Muscle layer of duodenum (tissue), 2 donors: ENCODE data around the gene LPXN.

Experiments
- H3K27ac ChIP-seq: one replicate; pipeline ENCODE4 v1.7.0; 2013; ENCODE audit warnings: mild to moderate bottlenecking, low read length
- H3K27me3 ChIP-seq: one replicate; pipeline ENCODE4 v1.7.0; 2013; ENCODE audit warnings: low read depth, mild to moderate bottlenecking, control low read depth, low read length
- H3K36me3 ChIP-seq, 2 donors: one replicate each; pipeline ENCODE4 v1.7.0; 2013; ENCODE audit warnings: low read length in 2 of 2, control low read depth in 1 of 2, mild to moderate bottlenecking in 1 of 2; ENCODE audit not compliant: insufficient read depth in 2 of 2, control insufficient read depth in 1 of 2
- H3K4me1 ChIP-seq, 2 donors: one replicate each; pipeline ENCODE4 v1.7.0; 2013; ENCODE audit warnings: low read length in 2 of 2, mild to moderate bottlenecking in 2 of 2, control low read depth in 1 of 2, moderate library complexity in 1 of 2; ENCODE audit not compliant: insufficient read depth in 2 of 2, control insufficient read depth in 1 of 2
- H3K4me3 ChIP-seq, 2 donors: one replicate each; pipeline ENCODE4 v1.7.0; 2013; ENCODE audit warnings: low read length in 2 of 2, low read depth in 1 of 2, mild to moderate bottlenecking in 1 of 2
- H3K9me3 ChIP-seq, 2 donors: one replicate each; pipeline ENCODE4 v1.7.0; 2013; ENCODE audit warnings: low read length in 2 of 2, control low read depth in 1 of 2, mild to moderate bottlenecking in 1 of 2; ENCODE audit not compliant: control insufficient read depth in 1 of 2
- donor health status: healthy.

The LPXN gene

GRCh38 chr11:58495906-58496305 lies 79.8 kb downstream of the LPXN start:
- no peak overlapping the region for H3K27ac ChIP-seq
- no peaks in the 10 kb centered on the region for H3K36me3 ChIP-seq
- no peak overlapping the region for H3K4me3 ChIP-seq
- H3K4me1 ChIP-seq = no peaks in the 10 kb centered on the region
- H3K9me3 ChIP-seq = no peaks in the 10 kb centered on the region
- no peaks in the 10 kb centered on the region for H3K27me3 ChIP-seq

GRCh38 chr11:58494101-58494500 lies 81.6 kb downstream of the LPXN start:
- no peak overlapping the region for H3K27ac ChIP-seq

GRCh38 chr11:58493676-58494075 lies 82.0 kb downstream of the LPXN start:
- Histone ChIP-seq H3K27me3 (no peaks in the 10 kb centered on the region), H3K36me3 (no peaks in the 10 kb centered on the region), H3K4me3 (no peak overlapping the region), H3K9me3 (no peaks in the 10 kb centered on the region), H3K27ac (no peak overlapping the region), H3K4me1 (no peaks in the 10 kb centered on the region)

More at GRCh38 chr11:58494101-58494500, 81.6 kb downstream of the LPXN start:
- Histone ChIP-seq H3K36me3 (no peaks in the 10 kb centered on the region), H3K4me1 (no peaks in the 10 kb centered on the region), H3K4me3 (no peak overlapping the region), H3K9me3 (no peaks in the 10 kb centered on the region), H3K27me3 (no peaks in the 10 kb centered on the region)

GRCh38 chr11:58490827-58491226 lies 84.8 kb downstream of the LPXN start:
- Histone ChIP-seq H3K27me3 (no peaks in the 10 kb centered on the region), H3K27ac (no peak overlapping the region), H3K4me3 (no peak overlapping the region), H3K9me3 (no peaks in the 10 kb centered on the region), H3K36me3 (no peaks in the 10 kb centered on the region), H3K4me1 (no peaks in the 10 kb centered on the region)

- H3K36me3 ChIP-seq = no peaks in the 10 kb centered on the region
Measured at GRCh38 chr11:58487170-58487569, 88.5 kb downstream of the LPXN start.

GRCh38 chr11:58485961-58486360 lies 89.7 kb downstream of the LPXN start:
- H3K4me1 ChIP-seq = no peaks in the 10 kb centered on the region
- H3K27me3 ChIP-seq = no peaks in the 10 kb centered on the region
- H3K36me3 ChIP-seq = no peaks in the 10 kb centered on the region
- no peak overlapping the region for H3K27ac ChIP-seq
- no peak overlapping the region for H3K4me3 ChIP-seq
- no peaks in the 10 kb centered on the region for H3K9me3 ChIP-seq

More at GRCh38 chr11:58487170-58487569, 88.5 kb downstream of the LPXN start:
- Histone ChIP-seq H3K27ac (no peak overlapping the region), H3K9me3 (no peaks in the 10 kb centered on the region), H3K4me1 (no peaks in the 10 kb centered on the region), H3K27me3 (no peaks in the 10 kb centered on the region), H3K4me3 (no peak overlapping the region)
